Coronary artery (tissue), 2 donors: ENCODE data around the gene IL11RA.

Experiments
- DNase-seq: peaks from one replicate; pipeline ENCODE4 v3.0.0-alpha.2; 2017; ENCODE audit warnings: low spot score
- H3K27ac ChIP-seq, 2 donors: fragments of 200-600 bp; sonication (generic); one replicate each; pipeline ENCODE4 v1.5.1; 2016 to 2019
- H3K4me3 ChIP-seq: fragments of 200-600 bp; sonication (generic); 2 replicates; pipeline ENCODE4 v1.5.1; 2016; ENCODE audit warnings: mild to moderate bottlenecking, moderate library complexity
- CTCF ChIP-seq: fragments of 200-600 bp; sonication (generic); IDR thresholded peaks from one replicate; pipeline ENCODE4 v1.5.1; 2019; ENCODE audit warnings: antibody characterized with exemption

Gene IL11RA

DNA sequence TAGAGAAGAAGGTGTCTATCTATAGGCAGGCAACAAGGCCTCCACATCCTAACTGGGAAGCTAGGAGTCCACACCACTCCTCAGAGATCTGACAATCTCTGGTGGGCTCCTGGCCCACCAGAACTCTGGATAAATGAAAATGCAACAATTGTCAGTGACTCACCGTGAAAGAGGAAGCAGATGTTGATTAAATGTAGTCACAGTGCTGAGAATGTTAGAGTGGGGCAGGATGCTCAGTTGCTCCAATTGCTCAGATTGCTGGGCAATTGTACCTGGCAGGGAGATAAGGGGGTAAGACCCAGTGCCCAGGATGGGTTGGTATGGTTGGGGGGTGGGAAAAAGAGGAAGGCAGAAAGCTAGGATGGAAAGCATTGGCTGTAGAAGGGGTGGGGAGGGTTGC lies 34.7 kb downstream of the IL11RA start:
- no peak for DNase-seq
- Histone ChIP-seq H3K27ac (peak overlapping the region in 1 of 2 donors; percentile 48), H3K4me3 (no peak overlapping the region)
- no peak for TF ChIP-seq CTCF

DNA sequence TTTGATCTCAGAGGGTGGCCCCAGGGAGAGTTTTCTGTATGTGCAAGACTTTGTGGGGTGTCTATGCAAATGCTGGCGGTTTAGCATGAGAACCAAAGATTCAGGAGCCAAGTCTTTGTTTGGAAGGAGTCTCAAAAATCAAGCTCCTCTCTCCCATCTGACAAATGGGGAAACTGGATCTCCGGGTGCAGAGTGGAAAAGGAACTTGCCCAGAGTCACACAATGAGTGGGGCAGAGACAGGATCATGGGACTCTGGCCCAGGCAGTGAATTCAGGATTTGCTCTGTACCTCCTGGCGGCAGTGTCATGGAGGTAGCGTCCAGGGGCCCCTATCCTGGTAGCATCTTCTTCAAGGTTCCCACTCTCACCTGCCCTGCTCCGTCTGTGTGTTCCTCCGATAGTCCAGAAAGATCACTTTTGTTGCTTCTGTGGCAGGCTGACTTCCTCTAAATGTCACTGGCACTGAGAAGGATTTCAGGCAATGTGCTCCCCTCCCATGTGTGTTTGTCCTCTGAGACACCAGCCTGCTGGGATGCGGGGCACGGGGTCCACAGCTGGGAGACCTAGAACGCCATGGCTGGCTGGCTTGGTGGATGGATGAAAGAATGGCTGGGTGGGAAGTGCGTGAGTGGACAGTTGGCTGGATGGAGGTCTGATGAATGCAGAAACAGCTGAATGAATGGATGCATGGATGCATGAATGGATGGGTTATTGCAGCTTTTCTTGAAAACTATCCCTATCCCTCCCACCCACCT lies 35.5 kb downstream of the IL11RA start:
- no peak for TF ChIP-seq CTCF
- H3K4me3 ChIP-seq: no peak overlapping the region
- no peak overlapping the region for H3K27ac ChIP-seq
- no peak for DNase-seq

- Histone ChIP-seq H3K27ac (no peak overlapping the region), H3K4me3 (no peak overlapping the region)
- TF ChIP-seq CTCF: no peak
Observed at GRCh38 chr9:34688329-34689115, 36.5 kb downstream of the IL11RA start.

GRCh38 chr9:34689116-34689470 lies 37.1 kb downstream of the IL11RA start:
- H3K27ac ChIP-seq: no peak overlapping the region
- H3K4me3 ChIP-seq: no peak overlapping the region
- DNase-seq: no peak
- TF ChIP-seq CTCF: no peak

More at GRCh38 chr9:34688329-34689115, 36.5 kb downstream of the IL11RA start:
- no peak for DNase-seq

DNA sequence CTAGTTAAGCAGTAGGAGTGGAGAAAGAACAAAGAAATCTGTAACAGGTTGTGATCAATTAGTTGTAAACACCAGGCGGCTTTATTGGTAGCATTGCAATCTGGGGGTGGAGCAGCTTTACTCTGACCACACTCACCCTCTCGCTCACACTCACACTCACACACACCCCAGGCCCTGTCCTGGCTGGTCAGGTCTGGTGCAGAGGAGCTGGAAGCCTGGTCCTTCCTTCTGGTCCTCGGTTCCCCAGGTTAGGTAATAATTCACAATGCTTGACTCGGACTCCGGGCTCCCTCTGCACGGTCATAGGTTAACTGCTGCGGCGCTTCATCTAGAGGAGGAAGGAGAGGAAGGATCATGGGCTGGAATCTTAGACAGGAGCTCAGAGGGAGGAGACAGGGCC lies 37.5 kb downstream of the IL11RA start:
- no peak overlapping the region for H3K27ac ChIP-seq
- H3K4me3 ChIP-seq: no peak overlapping the region
- DNase-seq: no peak
- no peak for TF ChIP-seq CTCF

GRCh38 chr9:34690983-34691935 lies 39.3 kb downstream of the IL11RA start, which contains the start of gene CCL19:
CCL19 (minus strand) TSS chr9:34691276; CDS start chr9:34691139, 137 bp downstream.
- H3K27ac ChIP-seq: no peak within 1 kb of the TSS
- no peak for DNase-seq
- TF ChIP-seq CTCF: no peak
- no peak within 1 kb of the TSS for H3K4me3 ChIP-seq
